Endometrial microvascular endothelial cells (primary cell): ENCODE data around the gene RASA2. TPM values are rescaled to one million over a fixed set of nuclear protein-coding genes. Genes with fewer than 3 reads are reported as not detected.

ENCODE experiments used
- in situ Hi-C: cut with HindIII; loops from 2 replicates; pipeline ENCODE4 v1.10.0; 2017; ENCODE audit warnings: low sequenced_read_pairs, low pct_unique_long_range_greater_than_20kb; ENCODE audit errors: inconsistent ontology term
- total RNA-seq: library from RNA; depleted of rRNA; stranded (reverse); fragments of >200 nt; gene quantifications from one replicate; pipeline ENCODE4 v1.2.3, GENCODE V29; 2015; ENCODE audit errors: inconsistent ontology term

Gene RASA2, protein sequence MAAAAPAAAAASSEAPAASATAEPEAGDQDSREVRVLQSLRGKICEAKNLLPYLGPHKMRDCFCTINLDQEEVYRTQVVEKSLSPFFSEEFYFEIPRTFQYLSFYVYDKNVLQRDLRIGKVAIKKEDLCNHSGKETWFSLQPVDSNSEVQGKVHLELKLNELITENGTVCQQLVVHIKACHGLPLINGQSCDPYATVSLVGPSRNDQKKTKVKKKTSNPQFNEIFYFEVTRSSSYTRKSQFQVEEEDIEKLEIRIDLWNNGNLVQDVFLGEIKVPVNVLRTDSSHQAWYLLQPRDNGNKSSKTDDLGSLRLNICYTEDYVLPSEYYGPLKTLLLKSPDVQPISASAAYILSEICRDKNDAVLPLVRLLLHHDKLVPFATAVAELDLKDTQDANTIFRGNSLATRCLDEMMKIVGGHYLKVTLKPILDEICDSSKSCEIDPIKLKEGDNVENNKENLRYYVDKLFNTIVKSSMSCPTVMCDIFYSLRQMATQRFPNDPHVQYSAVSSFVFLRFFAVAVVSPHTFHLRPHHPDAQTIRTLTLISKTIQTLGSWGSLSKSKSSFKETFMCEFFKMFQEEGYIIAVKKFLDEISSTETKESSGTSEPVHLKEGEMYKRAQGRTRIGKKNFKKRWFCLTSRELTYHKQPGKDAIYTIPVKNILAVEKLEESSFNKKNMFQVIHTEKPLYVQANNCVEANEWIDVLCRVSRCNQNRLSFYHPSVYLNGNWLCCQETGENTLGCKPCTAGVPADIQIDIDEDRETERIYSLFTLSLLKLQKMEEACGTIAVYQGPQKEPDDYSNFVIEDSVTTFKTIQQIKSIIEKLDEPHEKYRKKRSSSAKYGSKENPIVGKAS
- total RNA-seq: 12.7 TPM

DNA sequence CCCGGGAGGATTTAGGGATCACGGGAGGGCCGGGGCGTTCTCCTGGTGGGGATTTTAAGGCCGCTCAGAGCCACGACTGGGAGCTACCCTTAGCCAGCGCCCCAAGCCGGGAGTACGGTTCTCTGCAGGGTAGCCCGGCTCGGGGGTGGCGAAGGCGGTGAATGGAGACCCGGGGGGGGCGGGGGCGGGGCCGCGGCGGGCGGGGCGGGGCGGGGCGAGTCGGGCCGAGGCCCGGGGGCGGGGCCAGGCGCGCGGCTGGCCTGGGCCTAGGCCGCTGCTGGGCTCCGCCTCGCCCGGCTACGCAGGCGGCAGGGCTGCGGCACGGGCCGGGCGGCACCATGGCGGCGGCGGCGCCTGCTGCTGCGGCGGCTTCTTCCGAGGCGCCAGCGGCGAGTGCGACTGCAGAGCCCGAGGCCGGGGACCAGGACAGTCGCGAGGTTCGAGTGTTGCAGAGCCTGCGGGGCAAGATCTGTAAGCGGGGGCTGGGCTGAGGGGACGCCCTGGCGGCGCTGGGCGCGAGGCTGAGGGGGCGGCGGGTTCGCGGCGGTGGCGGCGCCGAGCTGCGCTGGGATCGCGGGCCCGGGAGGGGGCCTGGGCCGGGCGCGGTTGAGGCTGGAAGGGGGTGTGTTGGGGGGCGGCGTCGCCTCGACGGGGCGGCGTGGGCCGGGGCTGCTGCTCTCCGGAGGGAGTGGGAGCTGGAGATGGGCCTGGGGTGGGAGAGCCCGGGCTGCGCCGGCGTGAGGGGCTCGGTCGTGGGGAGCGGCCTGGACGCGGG is at the start of gene RASA2:
TSS of gene RASA2 (plus strand) at position 282 of the 775 bp plus-strand sequence. CDS start at position 339, 57 bp downstream.
- in situ Hi-C loops: no loop called here

DNA sequence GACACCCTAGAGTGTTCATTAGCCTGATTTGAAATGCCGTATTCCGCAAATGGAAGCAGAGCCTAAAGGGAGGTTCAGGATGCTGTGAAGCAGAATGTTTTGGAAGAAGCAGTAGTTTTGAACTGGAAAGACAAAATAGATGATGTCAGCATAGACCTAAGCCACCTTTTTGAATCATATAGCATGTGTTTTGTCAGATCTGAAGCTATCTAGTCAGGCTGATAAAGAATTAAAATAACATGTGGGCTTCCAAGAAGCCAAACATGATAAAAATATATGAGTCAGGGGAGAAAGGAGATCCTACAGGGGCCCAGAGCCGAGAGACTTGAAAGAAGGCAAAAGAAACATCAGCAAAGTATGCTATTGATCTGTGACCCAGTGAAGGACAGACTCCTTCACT is 47.2 kb upstream of the RASA2 start:
- in situ Hi-C loops: no loop called here

DNA sequence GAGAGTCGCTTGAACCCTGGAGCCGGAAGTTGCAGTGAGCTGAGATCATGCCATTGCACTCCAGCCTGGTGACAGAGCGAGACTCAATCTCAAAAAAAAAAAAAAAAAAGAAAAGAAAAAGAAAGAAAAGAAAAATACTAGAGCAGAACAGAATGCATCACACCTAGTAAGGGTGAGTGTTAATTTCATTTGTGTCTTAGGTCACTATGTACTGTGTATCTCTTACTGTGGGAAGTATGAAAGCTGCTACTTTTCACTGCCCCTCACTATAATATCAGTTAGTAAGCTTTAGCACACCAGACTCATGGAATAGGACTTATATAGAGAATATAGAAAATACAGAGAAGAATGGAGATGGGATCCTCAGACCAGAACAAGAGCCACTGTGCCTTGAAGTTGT is 45.9 kb upstream of the RASA2 start:
- in situ Hi-C loops: no loop called here

DNA sequence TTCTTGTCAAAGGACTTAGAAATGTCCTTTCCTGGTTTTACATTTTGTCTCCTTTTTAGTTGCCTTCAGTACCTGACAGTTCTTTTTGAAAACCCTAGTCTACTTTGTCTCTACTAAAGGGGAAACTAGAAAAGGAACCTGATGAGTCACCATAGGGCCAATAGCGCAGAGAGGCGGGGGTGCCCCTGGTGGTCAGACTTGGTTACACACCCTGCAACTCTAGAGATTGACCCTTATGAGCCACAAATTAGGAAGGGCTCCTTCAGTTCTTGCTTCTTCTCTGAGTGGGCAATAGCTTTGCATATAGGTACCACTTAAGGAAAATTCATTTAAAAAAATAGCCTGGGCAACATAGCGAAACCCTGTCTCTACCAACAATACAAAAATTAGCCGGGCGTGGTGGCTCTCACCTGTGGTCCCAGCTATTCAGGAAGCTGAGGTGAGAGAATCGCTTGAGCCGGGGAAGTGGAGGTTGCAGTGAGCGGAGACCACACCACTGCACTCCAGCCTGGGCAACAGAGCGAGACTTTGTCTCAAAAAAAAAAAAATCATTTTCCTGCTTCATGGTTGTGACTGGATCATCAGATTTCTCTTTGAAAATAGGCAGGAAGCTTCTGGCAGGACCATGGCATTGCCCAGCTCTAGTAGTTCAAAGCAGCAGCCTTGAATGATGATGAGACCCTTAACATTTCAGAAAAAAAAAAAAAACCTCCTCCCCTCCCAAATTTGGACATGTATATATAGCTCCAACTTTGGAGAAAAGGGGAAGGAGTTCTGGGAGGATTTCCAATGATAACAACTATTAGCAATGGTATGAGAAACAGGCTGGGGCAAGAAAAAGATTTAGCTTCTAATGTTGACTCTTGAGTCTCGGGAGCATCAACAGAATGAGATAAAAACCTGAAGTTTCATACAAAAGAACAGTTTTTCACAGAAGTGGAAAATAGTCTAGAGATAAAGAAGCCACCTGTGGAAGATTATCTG is 45.2 kb upstream of the RASA2 start:
- in situ Hi-C loops: no loop called here

DNA sequence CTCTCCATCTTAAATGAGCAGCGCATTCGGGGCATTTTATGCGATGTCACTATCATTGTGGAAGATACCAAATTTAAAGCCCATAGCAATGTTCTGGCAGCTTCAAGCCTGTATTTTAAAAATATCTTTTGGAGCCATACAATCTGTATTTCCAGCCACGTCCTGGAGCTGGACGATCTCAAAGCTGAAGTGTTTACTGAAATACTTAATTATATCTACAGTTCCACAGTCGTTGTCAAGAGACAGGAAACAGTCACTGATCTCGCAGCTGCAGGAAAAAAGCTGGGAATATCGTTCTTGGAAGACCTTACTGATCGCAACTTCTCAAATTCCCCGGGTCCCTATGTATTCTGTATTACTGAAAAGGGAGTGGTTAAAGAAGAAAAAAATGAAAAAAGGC is 44.4 kb upstream of the RASA2 start:
- in situ Hi-C loops: no loop called here

DNA sequence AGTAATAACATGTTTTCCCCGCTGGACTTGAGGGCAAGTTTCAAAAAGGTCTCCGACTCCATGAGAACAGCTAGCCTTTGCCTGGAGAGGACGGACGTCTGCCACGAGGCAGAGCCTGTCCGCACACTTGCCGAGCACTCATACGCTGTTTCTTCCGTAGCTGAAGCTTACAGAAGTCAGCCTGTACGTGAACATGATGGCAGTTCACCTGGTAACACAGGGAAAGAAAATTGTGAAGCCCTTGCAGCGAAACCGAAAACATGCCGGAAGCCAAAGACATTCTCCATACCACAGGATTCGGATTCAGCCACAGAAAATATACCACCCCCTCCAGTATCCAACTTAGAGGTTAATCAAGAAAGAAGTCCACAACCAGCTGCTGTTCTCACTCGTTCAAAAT is 43.9 kb upstream of the RASA2 start:
- in situ Hi-C loops: no loop called here

DNA sequence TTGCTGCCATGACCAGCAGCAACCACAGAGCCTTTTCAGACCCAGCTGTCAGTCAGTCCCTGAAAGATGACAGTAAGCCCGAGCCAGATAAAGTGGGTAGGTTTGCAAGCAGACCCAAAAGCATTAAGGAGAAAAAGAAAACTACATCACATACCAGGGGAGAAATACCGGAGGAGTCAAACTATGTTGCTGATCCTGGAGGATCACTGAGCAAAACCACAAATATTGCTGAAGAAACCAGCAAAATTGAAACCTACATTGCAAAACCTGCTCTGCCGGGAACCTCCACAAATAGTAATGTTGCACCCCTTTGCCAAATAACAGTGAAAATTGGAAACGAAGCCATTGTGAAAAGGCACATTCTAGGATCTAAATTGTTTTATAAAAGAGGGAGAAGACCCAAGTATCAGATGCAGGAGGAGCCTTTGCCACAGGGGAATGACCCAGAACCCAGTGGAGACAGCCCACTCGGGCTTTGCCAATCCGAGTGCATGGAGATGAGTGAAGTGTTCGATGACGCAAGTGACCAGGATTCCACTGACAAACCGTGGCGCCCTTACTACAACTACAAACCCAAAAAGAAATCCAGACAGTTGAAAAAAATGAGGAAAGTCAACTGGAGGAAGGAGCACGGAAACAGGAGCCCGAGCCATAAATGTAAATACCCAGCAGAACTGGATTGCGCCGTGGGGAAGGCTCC is 42.1 kb upstream of the RASA2 start:
- in situ Hi-C loops: no loop called here

DNA sequence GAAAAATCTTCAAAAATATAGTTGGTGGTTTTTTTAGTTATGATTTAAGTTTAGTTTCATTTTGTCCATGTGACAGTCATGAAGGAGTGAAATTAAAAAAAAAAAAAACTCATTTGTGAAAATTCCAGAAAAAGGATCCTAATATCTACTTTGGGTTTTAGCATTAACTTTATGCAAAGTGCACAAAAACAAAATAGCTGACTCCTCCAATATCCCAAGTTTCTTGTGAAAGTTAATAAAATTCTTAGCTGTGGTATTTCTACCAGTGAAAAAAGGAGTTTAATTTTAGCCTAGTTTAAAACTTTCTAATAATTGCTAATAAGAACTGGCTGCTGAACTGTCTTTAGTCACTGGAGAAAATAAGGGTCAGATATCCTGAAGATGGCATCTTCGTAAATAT is 40.8 kb upstream of the RASA2 start:
- in situ Hi-C loops: no loop called here

DNA sequence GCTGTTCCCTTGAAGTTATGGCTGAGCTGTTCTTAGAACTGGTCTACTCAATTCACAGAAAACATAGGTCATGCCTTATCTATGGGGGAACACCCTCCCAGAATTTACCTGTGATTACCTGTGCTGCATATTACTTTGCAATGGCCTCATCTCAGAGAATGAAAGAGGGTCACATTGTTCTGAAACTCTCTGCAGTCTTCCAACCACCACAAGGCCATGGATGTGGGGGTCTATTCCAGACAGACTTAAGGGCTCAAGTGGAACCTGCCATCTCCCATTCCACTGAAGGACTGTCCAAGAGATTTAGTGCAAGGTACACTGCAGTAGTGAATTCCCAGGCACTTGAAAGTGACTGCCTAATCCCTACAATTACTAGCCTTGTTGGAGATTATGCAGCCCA is 40.1 kb upstream of the RASA2 start:
- in situ Hi-C loops: no loop called here

DNA sequence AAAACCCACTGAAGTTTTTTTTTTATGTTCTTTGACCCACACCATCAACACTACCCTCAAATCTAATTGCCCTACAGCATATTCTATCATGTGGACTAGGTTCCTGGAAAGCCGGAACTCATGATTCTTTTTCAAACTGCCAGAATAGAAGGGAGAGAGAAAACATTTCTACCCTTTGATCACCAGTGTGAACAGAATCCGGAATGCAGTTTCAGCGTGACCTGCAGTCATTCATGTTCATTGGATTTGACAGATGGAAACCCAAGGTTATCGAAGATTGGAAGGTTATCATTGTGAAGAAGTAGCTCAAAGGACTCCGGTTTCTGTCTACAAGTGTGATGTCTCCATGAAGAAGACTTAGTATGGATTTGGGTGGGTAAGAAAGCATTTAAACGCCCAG is 39.4 kb upstream of the RASA2 start:
- in situ Hi-C loops: no loop called here

DNA sequence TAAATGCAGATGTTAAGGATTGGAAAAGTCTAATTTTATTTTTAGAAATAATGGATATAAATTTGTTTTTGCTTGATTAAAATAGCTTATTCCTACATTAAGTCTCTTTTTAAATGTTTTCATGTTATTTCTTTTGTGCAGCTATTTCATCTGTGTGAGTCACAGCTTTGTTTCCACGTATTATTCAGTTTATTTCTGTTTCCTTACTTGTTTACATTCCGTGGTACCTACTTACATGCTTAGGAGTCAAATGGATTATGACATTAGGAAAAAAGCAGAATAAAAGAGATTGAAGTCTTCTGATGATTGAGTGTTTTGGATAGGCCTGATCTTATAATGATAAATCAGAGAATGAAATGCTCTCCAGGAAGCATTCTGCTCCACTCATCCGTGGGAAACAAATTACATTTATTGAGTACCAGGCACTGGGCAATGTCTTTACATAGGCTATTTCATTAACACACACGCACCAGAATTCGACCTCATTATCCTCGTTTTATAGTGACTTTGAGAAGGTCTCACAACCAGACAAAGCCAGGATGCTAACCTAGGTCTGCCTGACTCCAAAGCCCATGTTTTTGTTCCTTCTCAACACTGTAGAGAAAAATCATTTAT is 38.1 kb upstream of the RASA2 start:
- in situ Hi-C loops: no loop called here

DNA sequence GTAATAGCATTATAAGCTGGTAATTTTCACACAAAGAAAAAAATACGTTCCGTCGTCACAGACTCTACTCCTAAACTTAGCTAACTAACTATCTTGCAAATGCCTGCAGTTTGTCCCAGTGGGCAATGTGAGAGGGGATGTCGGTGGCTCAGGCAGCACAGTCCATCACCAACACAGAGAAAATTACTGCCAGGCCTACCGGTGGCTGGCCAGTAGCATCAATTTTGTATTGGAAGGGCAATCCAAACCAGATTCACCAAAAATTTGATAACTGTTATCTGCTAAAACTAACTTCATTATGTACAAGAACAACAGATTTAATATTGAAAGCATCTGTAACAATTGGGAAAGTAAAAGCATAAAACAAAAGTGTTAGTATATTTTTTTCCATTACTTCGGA is 37.4 kb upstream of the RASA2 start:
- in situ Hi-C loops: no loop called here

DNA sequence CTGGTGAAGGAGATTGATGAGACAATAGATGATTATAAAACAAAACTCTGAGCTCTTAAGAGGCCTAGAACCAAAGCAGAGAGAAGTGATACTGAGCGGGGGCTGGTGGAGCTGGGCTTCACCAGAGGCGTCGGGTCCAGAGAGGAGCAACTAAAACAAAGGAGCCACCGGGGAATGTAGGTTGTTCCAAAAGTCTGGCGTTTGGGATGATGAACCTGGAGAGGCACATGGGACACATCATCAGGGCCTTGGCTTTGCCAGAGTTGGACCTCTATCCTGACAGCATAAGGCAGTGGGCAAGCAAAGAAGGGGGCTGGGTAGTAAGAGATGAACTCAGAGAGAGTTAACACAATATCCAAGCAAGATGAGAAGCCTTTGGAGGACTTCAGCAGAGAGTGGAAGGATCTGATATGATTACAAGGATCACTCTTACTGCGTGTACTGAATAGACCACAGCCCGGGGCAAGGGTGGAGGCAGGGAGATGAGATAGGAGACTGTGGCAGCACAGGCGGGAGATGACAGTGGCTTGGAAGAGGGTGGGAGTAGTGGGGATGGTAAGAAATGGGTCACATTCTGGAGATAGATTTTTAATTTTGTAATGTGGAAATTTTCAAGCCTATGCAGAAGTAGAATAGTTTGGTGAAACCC is 36.0 kb upstream of the RASA2 start:
- in situ Hi-C loops: no loop called here

DNA sequence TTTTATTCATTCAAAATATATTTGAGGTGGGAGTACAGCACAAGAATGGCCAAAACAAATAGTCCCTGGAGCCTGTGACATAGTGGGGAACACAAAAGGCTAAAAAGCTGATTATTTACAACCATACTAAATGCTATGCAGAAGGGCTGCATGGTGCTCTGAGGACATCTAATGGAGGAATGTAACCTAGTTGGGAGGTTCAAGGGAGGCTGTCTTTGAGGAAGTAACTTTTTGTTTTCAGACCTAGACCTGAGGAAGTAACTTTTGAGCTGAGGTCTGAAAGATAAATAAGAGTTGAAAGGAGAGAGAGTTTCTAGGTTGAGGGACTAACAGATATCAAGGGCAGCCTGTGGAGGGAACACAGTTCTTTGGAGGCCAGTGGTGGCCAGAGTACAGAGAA is 34.8 kb upstream of the RASA2 start:
- in situ Hi-C loops: no loop called here

DNA sequence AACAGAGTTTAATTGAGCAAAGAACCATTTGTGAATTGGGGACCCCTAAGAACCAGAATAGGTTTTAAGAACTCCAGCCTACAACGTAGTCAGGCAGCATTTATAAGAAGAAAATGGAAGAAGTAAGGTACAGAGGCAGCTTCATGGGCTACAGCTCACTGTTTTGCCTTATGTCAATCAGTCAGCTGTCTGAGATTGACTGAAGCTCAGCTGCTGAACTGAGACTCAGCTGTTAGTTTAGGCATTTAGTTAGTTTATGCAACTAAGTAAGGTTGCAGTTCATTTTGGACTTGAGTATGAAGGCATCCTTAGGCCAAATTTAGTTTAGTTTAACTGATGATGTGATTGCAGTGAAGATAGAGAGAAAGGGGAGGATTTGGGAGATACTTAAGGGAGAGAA is 34.1 kb upstream of the RASA2 start:
- in situ Hi-C loops: no loop called here

DNA sequence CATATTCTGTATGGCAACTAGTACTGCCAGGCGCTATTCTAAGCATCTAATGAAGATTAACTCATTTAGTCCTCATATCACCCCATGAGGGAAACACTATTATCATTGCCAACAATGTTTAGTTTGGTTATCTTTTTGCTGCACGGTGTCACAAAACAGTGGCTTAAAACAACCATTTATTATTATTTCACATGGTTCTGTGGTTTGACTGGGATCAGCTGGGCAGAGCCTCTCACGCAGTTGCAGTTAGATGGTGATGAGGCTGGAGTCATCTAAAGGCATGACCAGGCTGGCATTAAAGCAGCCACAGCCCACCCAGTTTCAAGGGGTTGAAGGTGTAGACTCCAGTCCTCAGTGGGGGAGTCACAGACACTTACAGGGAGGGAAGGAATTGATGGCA is 32.8 kb upstream of the RASA2 start:
- in situ Hi-C loops: no loop called here
